Measurements from ENCODE around the gene CEP128. TPM values are rescaled to one million over a fixed set of nuclear protein-coding genes. Genes with fewer than 3 reads are reported as not detected.

Gene CEP128
- polyA plus RNA-seq, 1 of the 3 experiments (the other 2 are of a cell fraction) = 1.2 TPM

DNA sequence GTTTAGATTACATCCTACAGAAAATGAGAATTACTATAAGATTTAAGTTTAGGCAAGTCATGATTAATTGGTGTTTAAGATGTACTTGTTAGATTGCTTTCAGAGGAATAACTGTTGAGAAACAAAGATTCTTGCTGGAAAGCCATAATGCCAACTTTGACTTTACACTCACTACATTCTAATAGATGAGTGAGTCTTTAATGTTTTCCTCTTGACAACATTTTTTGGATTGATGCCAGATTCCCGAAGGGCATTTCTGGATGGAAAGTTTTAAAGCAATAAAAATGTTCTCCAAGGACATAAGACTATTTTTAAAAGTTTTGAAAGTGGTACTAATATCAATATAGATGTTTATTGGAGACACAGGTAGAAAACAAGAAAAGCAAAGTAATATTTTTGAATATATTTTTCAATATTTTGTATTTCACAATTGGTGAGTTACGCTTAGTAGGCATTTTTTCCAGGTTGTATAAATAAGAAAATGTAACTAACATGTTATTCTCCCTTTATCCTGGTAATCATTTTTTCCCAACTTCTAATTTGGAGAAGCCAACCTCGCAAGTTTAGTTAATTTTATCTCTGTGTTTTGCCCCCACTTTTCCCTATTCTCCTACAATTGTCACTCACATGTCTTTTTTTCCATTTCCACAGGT, 307.3 kb downstream of the CEP128 start:
- Histone ChIP-seq H3K9me2 (no peaks in the 10 kb centered on the region), H3K79me2 (ENCODE audit: insufficient read depth) (no peaks in the 10 kb centered on the region), H2AFZ (ENCODE audit: low read depth) (no peak overlapping the region), H3K4me2 (no peak overlapping the region), H4K20me1 (ENCODE audit: insufficient read depth) (no peaks in the 10 kb centered on the region), H3K27ac (ENCODE audit: low read depth in 2 of 2, low read length in 1 of 2) (no peak overlapping the region), H3K36me3 (replicated peaks in 1 of 2; ENCODE audit: control insufficient read depth in 1 of 2, insufficient read depth in 2 of 2, low read length in 1 of 2) (no peaks in the 10 kb centered on the region), H3K4me3 (ENCODE audit: low read depth in 2 of 2, low read length in 1 of 2) (no peak overlapping the region), H3K4me1 (ENCODE audit: control insufficient read depth in 1 of 2, insufficient read depth in 2 of 2, low read depth in 1 of 2, low read length in 1 of 2) (peaks cover 0 to 9% of the 10 kb centered on the region in 2 experiments; a peak in 2 of 4 replicates), H3K9me3 (no peaks in the 10 kb centered on the region), H3K9ac (no peak overlapping the region), H3F3A (replicated peaks; ENCODE audit: insufficient read depth) (peaks cover 14% of the 10 kb centered on the region), H3K27me3 (ENCODE audit: insufficient read depth) (no peaks in the 10 kb centered on the region)
- no peak for DNase-seq
- CTCF ChIA-PET = interaction anchor here (0.7 kb wide), 1 partner anchor 538 kb away, joined by 3 read pairs; no protein-coding TSS in a partner anchor
- POLR2A ChIA-PET = no interaction called here
- WGBS (ENCODE audit: low lambda C conversion rate) = 67% methylated on average over 3 of the region's 3 CpGs
- TF ChIP-seq NFIC (IDR thresholded peaks at IDR 0.05; ENCODE audit: borderline replicate concordance) (peak; percentile 50; the same call in 1 of the 2 replicates), FOSL2 (IDR thresholded peaks at IDR 0.05; ENCODE audit: borderline replicate concordance, low read depth) (no peak)

DNA sequence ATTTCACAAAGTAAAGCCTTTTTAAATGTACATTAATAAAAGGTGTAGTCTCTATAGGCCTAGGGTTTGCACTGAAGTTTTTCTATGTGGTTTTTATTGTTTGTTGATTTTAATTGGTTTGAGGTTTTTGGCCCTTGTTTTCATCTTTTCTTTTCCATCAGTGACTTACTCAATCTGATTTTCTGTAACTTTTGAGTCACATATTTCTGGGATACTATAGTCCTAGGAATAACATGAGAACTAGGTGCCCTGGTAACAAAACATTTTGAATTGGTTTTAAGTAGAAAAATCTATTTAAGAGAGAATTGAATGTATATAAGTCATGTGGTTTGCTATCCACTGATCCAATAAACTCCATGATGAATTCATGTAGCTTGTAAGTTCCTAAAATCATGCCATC, 311.9 kb downstream of the CEP128 start:
- ChIA-PET CTCF (no interaction called here), POLR2A (no interaction called here)
- Histone ChIP-seq H3F3A (replicated peaks; ENCODE audit: insufficient read depth) (no peaks in the 10 kb centered on the region), H4K20me1 (ENCODE audit: insufficient read depth) (no peaks in the 10 kb centered on the region), H3K27me3 (ENCODE audit: insufficient read depth) (no peaks in the 10 kb centered on the region), H3K9ac (no peak overlapping the region), H3K27ac (ENCODE audit: low read depth in 2 of 2, low read length in 1 of 2) (no peak overlapping the region), H3K9me3 (no peaks in the 10 kb centered on the region), H3K79me2 (ENCODE audit: insufficient read depth) (no peaks in the 10 kb centered on the region), H2AFZ (ENCODE audit: low read depth) (no peak overlapping the region), H3K4me3 (ENCODE audit: low read depth in 2 of 2, low read length in 1 of 2) (no peak overlapping the region), H3K4me2 (no peak overlapping the region), H3K9me2 (no peaks in the 10 kb centered on the region), H3K4me1 (ENCODE audit: control insufficient read depth in 1 of 2, insufficient read depth in 2 of 2, low read depth in 1 of 2, low read length in 1 of 2) (no peaks in the 10 kb centered on the region), H3K36me3 (replicated peaks in 1 of 2; ENCODE audit: control insufficient read depth in 1 of 2, insufficient read depth in 2 of 2, low read length in 1 of 2) (no peaks in the 10 kb centered on the region)
- TF ChIP-seq RXRA (IDR thresholded peaks at IDR 0.05; ENCODE audit: borderline replicate concordance, low read depth) = no peak
- no peak for TF ChIP-seq EP300 (IDR thresholded peaks at IDR 0.05; ENCODE audit: borderline replicate concordance in 1 of 2, low read depth in 1 of 2, low read length in 1 of 2)
- TF ChIP-seq POLR2AphosphoS5 (IDR thresholded peaks at IDR 0.05; ENCODE audit: low read depth, low read length) = no peak
- no peak for TF ChIP-seq SMC3 (IDR thresholded peaks at IDR 0.05; ENCODE audit: low read depth, low read length)
- TF ChIP-seq GATA2 (CRISPR knock-in tag; IDR thresholded peaks at IDR 0.05) = no peak
- TF ChIP-seq, protein P1, sequence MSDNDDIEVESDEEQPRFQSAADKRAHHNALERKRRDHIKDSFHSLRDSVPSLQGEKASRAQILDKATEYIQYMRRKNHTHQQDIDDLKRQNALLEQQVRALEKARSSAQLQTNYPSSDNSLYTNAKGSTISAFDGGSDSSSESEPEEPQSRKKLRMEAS (IDR thresholded peaks at IDR 0.05; ENCODE audit: low read depth) = no peak
- TF ChIP-seq, protein P2, sequence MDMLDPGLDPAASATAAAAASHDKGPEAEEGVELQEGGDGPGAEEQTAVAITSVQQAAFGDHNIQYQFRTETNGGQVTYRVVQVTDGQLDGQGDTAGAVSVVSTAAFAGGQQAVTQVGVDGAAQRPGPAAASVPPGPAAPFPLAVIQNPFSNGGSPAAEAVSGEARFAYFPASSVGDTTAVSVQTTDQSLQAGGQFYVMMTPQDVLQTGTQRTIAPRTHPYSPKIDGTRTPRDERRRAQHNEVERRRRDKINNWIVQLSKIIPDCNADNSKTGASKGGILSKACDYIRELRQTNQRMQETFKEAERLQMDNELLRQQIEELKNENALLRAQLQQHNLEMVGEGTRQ (IDR thresholded peaks at IDR 0.05; ENCODE audit: borderline replicate concordance, low read depth, low read length) = no peak
- no peak for TF ChIP-seq TEAD4 (IDR thresholded peaks at IDR 0.05; ENCODE audit: borderline replicate concordance, insufficient read depth)
- no peak for TF ChIP-seq FOXJ3 (CRISPR knock-in tag; IDR thresholded peaks at IDR 0.05)
- TF ChIP-seq TAF1 (IDR thresholded peaks at IDR 0.05; ENCODE audit: borderline replicate concordance, low read depth, low read length) = no peak
- TF ChIP-seq TCF12 (IDR thresholded peaks at IDR 0.05) = no peak
- TF ChIP-seq NFIC (IDR thresholded peaks at IDR 0.05; ENCODE audit: borderline replicate concordance) = no peak
- no peak for TF ChIP-seq MXI1 (IDR thresholded peaks at IDR 0.05; ENCODE audit: low read depth, low read length)
- TF ChIP-seq RFX5 (IDR thresholded peaks at IDR 0.05; ENCODE audit: low read length) = no peak
- TF ChIP-seq FOXM1 (IDR thresholded peaks at IDR 0.05; ENCODE audit: low read depth) = no peak
- TF ChIP-seq ELF1 (IDR thresholded peaks at IDR 0.05) = no peak
- TF ChIP-seq, protein P3, sequence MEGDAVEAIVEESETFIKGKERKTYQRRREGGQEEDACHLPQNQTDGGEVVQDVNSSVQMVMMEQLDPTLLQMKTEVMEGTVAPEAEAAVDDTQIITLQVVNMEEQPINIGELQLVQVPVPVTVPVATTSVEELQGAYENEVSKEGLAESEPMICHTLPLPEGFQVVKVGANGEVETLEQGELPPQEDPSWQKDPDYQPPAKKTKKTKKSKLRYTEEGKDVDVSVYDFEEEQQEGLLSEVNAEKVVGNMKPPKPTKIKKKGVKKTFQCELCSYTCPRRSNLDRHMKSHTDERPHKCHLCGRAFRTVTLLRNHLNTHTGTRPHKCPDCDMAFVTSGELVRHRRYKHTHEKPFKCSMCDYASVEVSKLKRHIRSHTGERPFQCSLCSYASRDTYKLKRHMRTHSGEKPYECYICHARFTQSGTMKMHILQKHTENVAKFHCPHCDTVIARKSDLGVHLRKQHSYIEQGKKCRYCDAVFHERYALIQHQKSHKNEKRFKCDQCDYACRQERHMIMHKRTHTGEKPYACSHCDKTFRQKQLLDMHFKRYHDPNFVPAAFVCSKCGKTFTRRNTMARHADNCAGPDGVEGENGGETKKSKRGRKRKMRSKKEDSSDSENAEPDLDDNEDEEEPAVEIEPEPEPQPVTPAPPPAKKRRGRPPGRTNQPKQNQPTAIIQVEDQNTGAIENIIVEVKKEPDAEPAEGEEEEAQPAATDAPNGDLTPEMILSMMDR (IDR thresholded peaks at IDR 0.05) = no peak
- no peak for DNase-seq

Data from SK-N-SH (cell line).